Spleen (tissue), 11 donors: ENCODE measurements around the gene C2orf92. TPM values are rescaled to one million over a fixed set of nuclear protein-coding genes. Genes with fewer than 3 reads are reported as not detected.

Experiments used
- DNase-seq: peaks from one replicate; pipeline ENCODE4 v3.0.0-alpha.2; 2020
- H3K27ac ChIP-seq, 8 donors: fragments of 200-600 bp; sonication (generic) in 7 of 8; 1 replicate in 4 of 8; 2 replicates in 4 of 8; pipeline versions ENCODE4 v1.5.0 to v1.8.0; 2016 to 2021; ENCODE audit warnings: inconsistent platforms in 4 of 8, mild to moderate bottlenecking in 4 of 8, moderate library complexity in 1 of 8
- H3K27me3 ChIP-seq, 7 donors: fragments of 200-600 bp; sonication (generic) in 6 of 7; replicated peaks in 1 of 7; 1 replicate in 4 of 7; 2 replicates in 3 of 7; pipeline versions ENCODE4 v1.5.0 to v1.8.0; 2016 to 2021; ENCODE audit warnings: inconsistent platforms in 3 of 7, mild to moderate bottlenecking in 1 of 7
- H3K36me3 ChIP-seq, 6 donors: fragments of 200-600 bp; sonication (generic) in 5 of 6; 1 replicate in 4 of 6; 2 replicates in 2 of 6; pipeline versions ENCODE4 v1.5.0 to v1.8.0; 2016 to 2021; ENCODE audit warnings: inconsistent platforms in 2 of 6
- H3K4me1 ChIP-seq, 6 donors: fragments of 200-600 bp; sonication (generic) in 5 of 6; 1 replicate in 3 of 6; 2 replicates in 3 of 6; pipeline versions ENCODE4 v1.5.0 to v1.8.0; 2016 to 2021; ENCODE audit warnings: inconsistent platforms in 3 of 6
- H3K4me3 ChIP-seq, 8 donors: fragments of 200-600 bp; sonication (generic) in 7 of 8; 1 replicate in 4 of 8; 2 replicates in 4 of 8; pipeline versions ENCODE4 v1.5.0 to v1.8.0; 2016 to 2021; ENCODE audit warnings: inconsistent platforms in 4 of 8, mild to moderate bottlenecking in 4 of 8, moderate library complexity in 2 of 8
- H3K9me3 ChIP-seq, 8 donors: fragments of 200-600 bp; sonication (generic) in 7 of 8; 1 replicate in 4 of 8; 2 replicates in 4 of 8; pipeline versions ENCODE4 v1.5.0 to v1.8.0; 2016 to 2021; ENCODE audit warnings: inconsistent platforms in 4 of 8
- CTCF ChIP-seq, 11 experiments: fragments of 200-600 bp in 7 of 11; fragments of 450-650 bp in 4 of 11; sonication (generic) in 4 of 11; IDR thresholded peaks in 8 of 11; conservative IDR thresholded peaks in 3 of 11; 1 replicate in 7 of 11; 2 replicates in 4 of 11; pipeline versions ENCODE4 v1.4.0 to v1.8.0; 2016 to 2021; ENCODE audit warnings: antibody characterized with exemption in 11 of 11, inconsistent platforms in 4 of 11, mild to moderate bottlenecking in 1 of 11
- POLR2A ChIP-seq, 3 donors: fragments of 450-650 bp; IDR thresholded peaks; one replicate each; pipeline ENCODE4 v1.5.1; 2017; ENCODE audit warnings: antibody characterized with exemption in 3 of 3, mild to moderate bottlenecking in 1 of 3
- POLR2AphosphoS5 ChIP-seq, 3 donors: sonication (generic); formaldehyde crosslinking; IDR thresholded peaks; one replicate each; pipeline ENCODE4 v1.5.1; 2017; ENCODE audit warnings: antibody characterized with exemption in 3 of 3
- WGBS, 5 donors: extraction: QIAGEN DNeasy Blood & Tissue Kit in 3 of 5; methylation state at CpG; one replicate each; pipeline versions ENCODE4 v1.1.5 to v1.1.7; 2013 to 2018; 5-methylcytosine and 5-hydroxymethylcytosine counted together
- intact Hi-C: fragments of 100-400 bp; cut with DNase I; formaldehyde crosslinking; loops from one replicate; pipeline ENCODE4 v1.15.0; 2023; ENCODE audit warnings: low total_unique reads
- polyA plus RNA-seq, 3 donors: library from polyadenylated mRNA; stranded (reverse); fragments of 200-250 nt; gene quantifications; one replicate each; pipeline ENCODE4 v1.2.1, GENCODE V29; 2013
- total RNA-seq, 7 donors: library from RNA; depleted of rRNA in 3 of 7; stranded (reverse); fragments of >200 nt in 3 of 7; fragmentation: NEBNext Ultra II Directional in 4 of 7; extraction: Animal tissue kit (Norgen Biotek cat#: 25700) in 4 of 7; gene quantifications; one replicate each; pipeline versions ENCODE4 v1.1.0 to v1.2.1, GENCODE V29; 2016 to 2021
- donor health status: healthy with polysubstance abuse.
- donor health status: DM: no; HTN: no; CAD: no; lungs with moderate emphysema.
- donor health status: DM: no; HTN: no; CAD: no.
- donor health status: Bipolar disorder and iron deficiency.
- donor health status: healthy.
- donor health status: DM: no; HTN: no; CAD: no.
- donor health status: DM: yes; HTN: yes; CAD: no.

The C2orf92 gene
- total and polyA plus RNA-seq, 10 donors = 5.7 to 33.6 (median 21.4) TPM

- no peaks in the 10 kb centered on the region for H3K27me3 ChIP-seq
- H3K4me1 ChIP-seq = peaks cover 7 to 33% (median 21%) of the 10 kb centered on the region in 6 donors
- no peak overlapping the region for H3K27ac ChIP-seq
- TF ChIP-seq CTCF (IDR thresholded peaks at IDR 0.05 in 8 of 11, conservative IDR thresholded peaks at IDR 0.05 in 3 of 11) (no peak), POLR2A (IDR thresholded peaks at IDR 0.05) (no peak), POLR2AphosphoS5 (IDR thresholded peaks at IDR 0.05) (peak in 1 of 3 donors; percentile 58)
- peaks cover 0 to 9% (median 2%) of the 10 kb centered on the region in 8 donors for H3K9me3 ChIP-seq
- intact Hi-C loops = no loop called here
- H3K36me3 ChIP-seq = peaks cover 5 to 71% (median 37%) of the 10 kb centered on the region in 6 donors
- WGBS, 5 donors = 81 to 90% (median 84%) methylated on average over 4 of the region's 4 CpGs
- no peak for DNase-seq
- H3K4me3 ChIP-seq = no peak overlapping the region
Measured at GRCh38 chr2:97651114-97651513, 18.4 kb upstream of the C2orf92 start.

GRCh38 chr2:97653473-97653872, 16.0 kb upstream of the C2orf92 start:
- Histone ChIP-seq H3K9me3 (peaks cover 0 to 9% (median 2%) of the 10 kb centered on the region in 8 donors), H3K4me3 (no peak overlapping the region), H3K4me1 (peaks cover 0 to 11% (median 1%) of the 10 kb centered on the region in 6 donors), H3K36me3 (peaks cover 4 to 77% (median 48%) of the 10 kb centered on the region in 6 donors), H3K27me3 (no peaks in the 10 kb centered on the region), H3K27ac (no peak overlapping the region)
- intact Hi-C loops = no loop called here
- TF ChIP-seq CTCF (IDR thresholded peaks at IDR 0.05 in 8 of 11, conservative IDR thresholded peaks at IDR 0.05 in 3 of 11) = no peak
- no peak for TF ChIP-seq POLR2A (IDR thresholded peaks at IDR 0.05)
- TF ChIP-seq POLR2AphosphoS5 (IDR thresholded peaks at IDR 0.05) = no peak
- WGBS, 5 donors = 90 to 93% (median 91%) methylated on average over 2 of the region's 2 CpGs
- DNase-seq = no peak

- no peak overlapping the region for H3K27ac ChIP-seq
- no peak for TF ChIP-seq POLR2A (IDR thresholded peaks at IDR 0.05)
- TF ChIP-seq POLR2AphosphoS5 (IDR thresholded peaks at IDR 0.05) = no peak
- TF ChIP-seq CTCF (IDR thresholded peaks at IDR 0.05 in 8 of 11, conservative IDR thresholded peaks at IDR 0.05 in 3 of 11) = no peak
- no peaks in the 10 kb centered on the region for H3K27me3 ChIP-seq
- H3K4me3 ChIP-seq = no peak overlapping the region
- WGBS, 5 donors = 96 to 100% (median 98%) methylated on average over 1 of the region's 1 CpG
- peaks cover 0 to 9% (median 2%) of the 10 kb centered on the region in 8 donors for H3K9me3 ChIP-seq
- DNase-seq = no peak
- H3K4me1 ChIP-seq = peaks cover 0 to 7% (median 0%) of the 10 kb centered on the region in 6 donors
- intact Hi-C loops = no loop called here
- H3K36me3 ChIP-seq = peaks cover 4 to 77% (median 48%) of the 10 kb centered on the region in 6 donors
Measured at GRCh38 chr2:97653874-97654273, 15.6 kb upstream of the C2orf92 start.

GRCh38 chr2:97654309-97654708, 15.2 kb upstream of the C2orf92 start:
- Histone ChIP-seq H3K4me1 (peaks cover 0 to 2% (median 0%) of the 10 kb centered on the region in 6 donors), H3K27ac (no peak overlapping the region), H3K9me3 (peaks cover 0 to 9% (median 2%) of the 10 kb centered on the region in 8 donors), H3K36me3 (peaks cover 4 to 77% (median 49%) of the 10 kb centered on the region in 6 donors), H3K4me3 (no peak overlapping the region), H3K27me3 (no peaks in the 10 kb centered on the region)
- TF ChIP-seq POLR2A (IDR thresholded peaks at IDR 0.05) (no peak), CTCF (IDR thresholded peaks at IDR 0.05 in 8 of 11, conservative IDR thresholded peaks at IDR 0.05 in 3 of 11) (no peak), POLR2AphosphoS5 (IDR thresholded peaks at IDR 0.05) (no peak)
- DNase-seq = no peak
- intact Hi-C loops = no loop called here
- WGBS, 5 donors = 82 to 91% (median 90%) methylated on average over 5 of the region's 5 CpGs
